Middle frontal gyrus (tissue), 1 donor: ENCODE results near the gene SLF1.

ENCODE experiments used
- DNase-seq: peaks from one replicate; pipeline ENCODE4 v3.0.0-alpha.2; 2015; ENCODE audit warnings: low spot score; ENCODE audit errors: extremely low spot score

Gene SLF1

GRCh38 chr5:94707359-94707758, 88.9 kb downstream of the SLF1 start:
- DNase-seq: no peak

DNA sequence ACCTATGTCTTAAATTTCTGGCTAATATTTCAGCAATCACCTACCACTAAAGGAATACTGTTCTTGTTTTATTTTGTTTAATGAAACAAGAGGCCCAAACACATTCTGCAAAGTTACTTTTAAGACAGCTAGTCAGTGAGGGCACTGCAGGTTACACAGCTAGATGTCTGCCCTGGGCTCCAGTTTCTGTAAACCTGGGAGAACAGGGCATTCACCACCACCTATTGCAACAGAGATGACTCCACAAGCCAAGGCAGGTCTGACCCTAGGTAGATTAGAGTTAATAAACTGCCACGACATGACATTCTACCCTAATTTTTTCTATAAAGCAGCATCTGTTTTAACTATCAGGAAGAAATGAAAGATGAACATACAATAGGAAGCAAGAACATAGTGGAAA, 90.8 kb downstream of the SLF1 start:
- DNase-seq: no peak

- no peak for DNase-seq
These were observed 93.3 kb downstream of the SLF1 start for GRCh38 chr5:94711785-94712184.

DNA sequence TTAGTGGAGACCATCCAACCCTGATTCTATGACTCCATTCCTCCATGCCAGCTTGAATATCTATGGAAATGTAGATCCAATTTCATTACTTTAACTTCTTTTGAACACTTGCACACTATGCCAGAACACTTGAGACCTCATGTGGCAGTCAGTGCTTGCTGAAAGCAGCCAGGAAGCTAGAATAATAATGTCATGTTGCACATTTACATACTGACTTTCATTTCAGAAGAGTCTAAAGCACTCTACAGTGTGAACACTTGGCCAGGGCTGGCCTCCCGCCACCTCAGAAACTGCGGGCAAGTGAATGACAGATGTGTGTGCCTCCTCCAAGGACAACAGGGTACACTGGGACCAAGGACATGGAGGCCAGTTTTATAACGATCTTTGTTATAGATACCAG, 97.3 kb downstream of the SLF1 start:
- DNase-seq: no peak

- no peak for DNase-seq
These were observed 106.7 kb downstream of the SLF1 start for GRCh38 chr5:94725142-94725541.

DNA sequence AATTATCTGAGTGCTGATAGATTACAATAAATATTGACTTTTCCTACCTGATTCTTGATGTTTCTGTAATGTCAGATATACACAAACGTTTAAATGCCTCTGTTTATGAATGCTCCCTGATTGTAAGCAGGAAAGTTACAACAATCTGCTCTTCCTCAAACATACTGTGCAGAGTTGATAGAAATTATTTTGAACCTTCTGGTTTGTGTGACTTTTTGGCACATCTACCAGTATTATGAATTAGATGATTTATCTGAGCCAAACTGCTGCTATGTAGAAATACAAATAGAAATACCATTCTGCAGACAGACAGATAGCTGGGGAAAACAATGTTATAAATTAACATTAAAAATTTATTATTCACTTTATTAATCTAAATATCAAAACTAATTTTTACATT, 113.0 kb downstream of the SLF1 start:
- DNase-seq: no peak

DNA sequence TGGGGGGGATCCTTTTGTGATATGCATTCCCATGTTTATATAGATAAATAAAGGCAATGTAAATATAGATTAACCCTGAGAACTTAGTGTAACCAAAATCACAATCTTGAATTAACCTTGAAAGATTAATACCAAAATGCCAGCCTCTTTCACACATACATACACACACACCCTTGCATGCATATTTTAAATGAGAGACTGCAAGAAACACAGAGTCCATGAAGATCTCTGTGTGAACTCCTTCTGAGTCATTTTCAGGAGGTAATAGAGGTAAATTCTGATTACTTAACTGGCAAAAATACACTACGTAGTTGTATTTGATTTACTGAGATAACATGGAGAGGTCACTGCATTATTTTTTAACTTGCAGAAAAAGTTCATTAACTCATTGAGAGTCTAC, 118.0 kb downstream of the SLF1 start:
- no peak for DNase-seq

DNA sequence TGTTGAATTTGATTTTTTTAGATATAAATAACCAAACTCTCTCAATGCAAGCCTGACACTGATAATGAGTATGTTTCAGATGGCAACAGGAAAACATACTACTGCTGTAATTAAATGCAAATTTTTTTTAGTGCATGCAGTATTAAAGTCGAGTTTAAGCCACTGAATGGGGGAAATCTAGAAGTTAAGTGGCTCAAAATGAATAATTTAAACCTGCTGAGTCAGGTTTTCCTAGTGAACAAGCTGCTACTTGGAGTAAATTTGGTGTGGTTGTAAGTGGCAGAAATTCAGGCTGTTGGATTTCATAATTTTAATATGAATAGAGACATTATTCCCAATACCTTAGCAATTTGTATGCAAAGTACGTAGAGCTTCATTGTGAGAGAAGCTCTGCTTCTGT, 121.8 kb downstream of the SLF1 start:
- no peak for DNase-seq

DNA sequence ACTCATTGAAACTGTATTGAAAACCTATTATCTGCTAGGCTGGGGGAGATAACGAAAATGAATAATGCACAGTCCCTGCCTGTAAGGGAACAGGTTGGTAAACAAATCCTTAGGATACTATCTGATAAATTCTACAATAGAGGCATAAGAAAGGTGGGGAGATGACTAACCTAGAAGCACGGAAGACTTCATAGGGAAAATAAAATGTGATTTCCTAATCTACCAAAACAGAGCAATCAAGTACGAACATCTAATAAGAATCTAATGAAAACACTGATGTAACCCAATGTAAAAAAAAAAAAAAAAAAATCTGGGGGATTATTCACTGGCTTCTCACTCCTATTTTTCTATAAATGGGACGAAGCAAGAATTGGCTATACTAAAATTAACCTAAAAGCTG, 124.4 kb downstream of the SLF1 start:
- no peak for DNase-seq

- DNase-seq: no peak
These were observed 126.4 kb downstream of the SLF1 start for GRCh38 chr5:94744906-94745305.

DNA sequence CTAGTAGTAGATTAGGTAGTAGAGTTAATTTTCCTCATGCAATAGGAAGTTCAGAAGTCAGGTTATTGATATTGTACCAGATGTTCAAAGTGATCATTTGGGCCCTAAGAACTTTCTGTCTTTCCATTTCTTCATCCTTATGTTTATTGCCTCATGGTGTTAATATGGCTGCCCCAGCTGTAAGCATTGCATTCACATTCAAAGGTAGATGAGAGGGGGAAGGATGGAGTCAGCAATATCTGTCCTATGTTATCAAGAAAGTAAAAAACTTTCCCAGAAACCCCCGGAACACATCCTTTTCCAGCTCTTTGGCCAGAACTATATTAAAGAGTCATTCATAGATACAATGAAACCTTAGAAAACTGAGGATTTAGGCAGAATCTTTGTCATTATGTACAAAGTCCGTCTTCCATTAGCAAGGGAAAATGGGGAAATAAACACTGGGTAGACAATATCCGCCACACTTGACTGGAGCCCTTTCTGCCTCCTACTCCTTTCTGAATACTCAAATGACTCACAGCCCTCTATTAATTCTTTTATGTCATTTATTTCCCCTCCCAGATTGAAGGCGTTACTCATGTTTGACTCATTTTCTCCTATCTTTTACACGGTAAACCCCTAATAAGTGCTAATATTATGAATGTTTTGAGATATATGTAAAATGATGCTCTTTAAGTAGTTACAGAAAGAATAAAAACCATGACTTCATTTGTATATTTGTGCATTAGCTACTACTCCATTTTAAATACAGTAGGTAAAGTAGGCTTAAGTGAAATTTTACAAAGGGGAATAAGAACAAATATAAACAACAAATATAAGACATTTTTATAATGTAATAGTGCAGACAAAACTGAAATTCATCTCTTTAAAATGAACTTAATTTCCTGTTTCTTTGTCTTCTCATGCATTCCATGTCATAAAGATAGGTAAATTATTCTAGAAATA, 127.6 kb downstream of the SLF1 start:
- no peak for DNase-seq

- DNase-seq: no peak
These were observed 128.3 kb downstream of the SLF1 start for GRCh38 chr5:94746731-94747124.
